Measurements from ENCODE around the gene NDUFB3.

NDUFB3 gene

DNA sequence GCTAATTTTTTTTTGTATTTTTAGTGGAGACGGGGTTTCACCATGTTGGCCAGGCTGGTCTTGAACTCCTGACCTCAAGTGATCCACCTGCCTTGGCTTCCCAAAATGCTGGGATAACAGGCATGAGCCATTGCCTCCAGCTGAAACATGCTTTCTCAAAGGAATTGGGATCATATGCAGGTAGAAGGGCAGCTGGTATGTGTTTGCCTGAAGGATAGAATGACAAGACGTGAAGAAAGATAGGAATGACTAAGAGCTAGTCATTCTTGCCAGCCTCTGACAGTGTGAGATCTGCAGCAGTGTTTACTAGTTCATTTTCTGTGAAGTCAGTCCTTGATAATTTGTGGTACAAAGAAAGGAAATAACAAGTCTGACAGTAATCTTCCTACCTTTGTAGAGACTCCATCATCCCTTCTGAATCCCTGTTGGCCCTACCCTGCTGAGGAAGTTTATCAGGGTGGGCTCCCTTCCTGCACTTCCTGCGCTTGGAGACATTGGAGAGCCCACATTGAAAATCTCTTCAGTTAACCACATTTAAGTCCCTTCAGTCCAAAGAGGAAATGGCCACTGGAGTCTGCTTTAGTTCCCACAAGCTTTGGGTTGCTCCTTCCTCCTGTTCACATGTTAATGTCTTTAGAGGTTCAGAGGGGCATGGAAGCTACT, 58.9 kb downstream of the NDUFB3 start:
- no peak for DNase-seq (ENCODE audit: low spot score)
- TF ChIP-seq, protein P1, sequence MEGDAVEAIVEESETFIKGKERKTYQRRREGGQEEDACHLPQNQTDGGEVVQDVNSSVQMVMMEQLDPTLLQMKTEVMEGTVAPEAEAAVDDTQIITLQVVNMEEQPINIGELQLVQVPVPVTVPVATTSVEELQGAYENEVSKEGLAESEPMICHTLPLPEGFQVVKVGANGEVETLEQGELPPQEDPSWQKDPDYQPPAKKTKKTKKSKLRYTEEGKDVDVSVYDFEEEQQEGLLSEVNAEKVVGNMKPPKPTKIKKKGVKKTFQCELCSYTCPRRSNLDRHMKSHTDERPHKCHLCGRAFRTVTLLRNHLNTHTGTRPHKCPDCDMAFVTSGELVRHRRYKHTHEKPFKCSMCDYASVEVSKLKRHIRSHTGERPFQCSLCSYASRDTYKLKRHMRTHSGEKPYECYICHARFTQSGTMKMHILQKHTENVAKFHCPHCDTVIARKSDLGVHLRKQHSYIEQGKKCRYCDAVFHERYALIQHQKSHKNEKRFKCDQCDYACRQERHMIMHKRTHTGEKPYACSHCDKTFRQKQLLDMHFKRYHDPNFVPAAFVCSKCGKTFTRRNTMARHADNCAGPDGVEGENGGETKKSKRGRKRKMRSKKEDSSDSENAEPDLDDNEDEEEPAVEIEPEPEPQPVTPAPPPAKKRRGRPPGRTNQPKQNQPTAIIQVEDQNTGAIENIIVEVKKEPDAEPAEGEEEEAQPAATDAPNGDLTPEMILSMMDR (IDR thresholded peaks at IDR 0.05; ENCODE audit: extremely low read depth, missing control alignments) = no peak

DNA sequence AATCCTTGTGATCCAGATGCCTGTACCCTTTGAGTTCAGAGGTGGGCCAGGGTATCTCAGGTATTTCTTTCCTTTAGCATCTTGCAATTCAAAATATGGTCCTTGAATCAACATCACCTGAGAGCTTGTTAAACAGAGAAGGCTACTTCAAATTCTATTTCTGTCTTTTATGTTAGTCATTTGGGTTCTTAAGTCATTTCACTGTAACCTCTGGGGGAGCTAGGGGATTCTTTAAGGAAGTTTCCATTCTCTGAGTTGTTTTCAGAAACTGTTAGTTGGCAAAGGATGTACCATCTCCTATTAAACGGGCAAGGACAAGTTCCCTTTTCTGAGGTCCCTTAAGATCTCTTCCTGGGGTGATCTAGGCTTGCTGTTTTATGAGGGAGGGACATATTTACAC, 60.7 kb downstream of the NDUFB3 start:
- TF ChIP-seq, protein P1 (IDR thresholded peaks at IDR 0.05; ENCODE audit: extremely low read depth, missing control alignments) = no peak
- DNase-seq (ENCODE audit: low spot score) = no peak

All from GM20000 (cell line).